Astrocyte (in vitro differentiated cells and primary cell): Measurements from ENCODE around the gene SLC39A2.

Experiments
- EZH2 ChIP-seq: IDR thresholded peaks from 2 replicates; pipeline ENCODE4 v1.6.1; 2012; ENCODE audit warnings: mild to moderate bottlenecking, low read length, inconsistent platforms; ENCODE audit not compliant: insufficient read depth
- TF ChIP-seq, protein P1 (sequence below): IDR thresholded peaks from 2 replicates; pipeline ENCODE4 v1.5.1; 2011; ENCODE audit warnings: low read depth, mild to moderate bottlenecking, inconsistent platforms, low read length, moderate library complexity; ENCODE audit not compliant: insufficient read depth

DNA sequence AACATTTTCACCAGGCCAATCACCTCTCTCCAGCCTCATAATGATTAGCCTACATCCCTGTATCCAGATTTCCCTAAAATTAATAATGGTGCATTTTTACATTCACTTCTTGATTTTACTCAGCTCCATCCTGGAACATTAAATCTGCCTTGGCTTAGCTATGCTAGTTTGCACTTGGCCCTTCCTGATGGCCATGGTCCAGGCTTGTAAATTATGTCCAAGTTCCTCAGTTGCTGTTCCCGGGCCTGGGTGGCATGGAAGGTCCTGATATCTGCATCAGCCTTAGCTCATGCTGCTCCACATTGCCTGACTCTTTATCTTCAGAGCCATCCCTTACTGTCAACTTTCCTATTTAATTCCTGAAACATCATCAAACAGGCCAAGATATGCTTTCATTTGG lies 20.4 kb upstream of the SLC39A2 start:
- TF ChIP-seq, protein P1, sequence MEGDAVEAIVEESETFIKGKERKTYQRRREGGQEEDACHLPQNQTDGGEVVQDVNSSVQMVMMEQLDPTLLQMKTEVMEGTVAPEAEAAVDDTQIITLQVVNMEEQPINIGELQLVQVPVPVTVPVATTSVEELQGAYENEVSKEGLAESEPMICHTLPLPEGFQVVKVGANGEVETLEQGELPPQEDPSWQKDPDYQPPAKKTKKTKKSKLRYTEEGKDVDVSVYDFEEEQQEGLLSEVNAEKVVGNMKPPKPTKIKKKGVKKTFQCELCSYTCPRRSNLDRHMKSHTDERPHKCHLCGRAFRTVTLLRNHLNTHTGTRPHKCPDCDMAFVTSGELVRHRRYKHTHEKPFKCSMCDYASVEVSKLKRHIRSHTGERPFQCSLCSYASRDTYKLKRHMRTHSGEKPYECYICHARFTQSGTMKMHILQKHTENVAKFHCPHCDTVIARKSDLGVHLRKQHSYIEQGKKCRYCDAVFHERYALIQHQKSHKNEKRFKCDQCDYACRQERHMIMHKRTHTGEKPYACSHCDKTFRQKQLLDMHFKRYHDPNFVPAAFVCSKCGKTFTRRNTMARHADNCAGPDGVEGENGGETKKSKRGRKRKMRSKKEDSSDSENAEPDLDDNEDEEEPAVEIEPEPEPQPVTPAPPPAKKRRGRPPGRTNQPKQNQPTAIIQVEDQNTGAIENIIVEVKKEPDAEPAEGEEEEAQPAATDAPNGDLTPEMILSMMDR, result no peak
- no peak for TF ChIP-seq EZH2
